GM15510 (cell line): ENCODE results near the gene CD109.

ENCODE experiments used
- POLR2A ChIP-seq: IDR thresholded peaks from 3 replicates; pipeline ENCODE4 v1.6.1; 2011; ENCODE audit warnings: borderline replicate concordance; ENCODE audit not compliant: insufficient read length; ENCODE audit errors: extremely low read depth

Gene CD109

GRCh38 chr6:73858376-73858775, 162.4 kb downstream of the CD109 start:
- TF ChIP-seq POLR2A, result no peak

GRCh38 chr6:73860303-73860702, 164.3 kb downstream of the CD109 start:
- TF ChIP-seq POLR2A, result no peak

GRCh38 chr6:73866305-73866704, 170.3 kb downstream of the CD109 start:
- no peak for TF ChIP-seq POLR2A

- no peak for TF ChIP-seq POLR2A
Measured at GRCh38 chr6:73867411-73867810, 171.4 kb downstream of the CD109 start.

- TF ChIP-seq POLR2A, result no peak
Measured at GRCh38 chr6:73870907-73871306, 174.9 kb downstream of the CD109 start.

GRCh38 chr6:73873081-73873480, 177.1 kb downstream of the CD109 start:
- no peak for TF ChIP-seq POLR2A
